GM12872 (cell line): Measurements from ENCODE around the gene AKT3.

Experiments
- TF ChIP-seq, protein P1 (sequence below): IDR thresholded peaks from 3 replicates; pipeline ENCODE4 v1.5.1; 2011; ENCODE audit warnings: low read depth, mild to moderate bottlenecking, low read length, moderate library complexity; ENCODE audit not compliant: insufficient read depth

The AKT3 gene

DNA sequence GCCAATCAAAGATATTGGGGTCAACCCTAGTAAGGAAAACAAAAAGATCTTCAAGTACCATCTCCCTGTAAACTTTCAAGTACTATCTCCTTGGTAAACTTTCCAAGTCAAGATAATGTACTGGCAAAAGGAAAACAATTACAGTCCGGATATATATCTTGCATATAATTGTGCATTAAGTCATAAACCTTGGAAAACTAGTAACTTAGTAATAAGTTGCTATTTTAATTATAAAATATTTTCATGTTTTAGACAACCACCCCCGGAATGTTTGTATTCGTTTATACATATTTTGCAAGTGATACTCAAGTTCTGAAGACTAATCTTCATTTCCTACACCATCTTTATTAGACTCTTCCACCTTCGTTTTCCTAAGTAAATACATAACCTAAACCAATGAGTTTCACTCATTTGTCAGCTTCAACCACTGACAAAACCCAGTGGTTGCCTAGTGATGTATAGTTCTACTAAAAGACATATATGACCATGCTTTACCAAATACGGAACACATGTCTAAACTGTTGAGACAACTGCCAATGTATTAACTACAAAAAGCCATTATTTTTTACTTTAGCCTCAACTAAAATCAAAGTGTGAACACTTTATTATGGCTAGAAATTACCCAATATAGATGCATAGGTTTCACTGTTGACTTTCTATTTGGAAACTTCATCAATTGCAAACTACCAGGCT is 1.7 kb downstream of the AKT3 start:
- TF ChIP-seq, protein P1, sequence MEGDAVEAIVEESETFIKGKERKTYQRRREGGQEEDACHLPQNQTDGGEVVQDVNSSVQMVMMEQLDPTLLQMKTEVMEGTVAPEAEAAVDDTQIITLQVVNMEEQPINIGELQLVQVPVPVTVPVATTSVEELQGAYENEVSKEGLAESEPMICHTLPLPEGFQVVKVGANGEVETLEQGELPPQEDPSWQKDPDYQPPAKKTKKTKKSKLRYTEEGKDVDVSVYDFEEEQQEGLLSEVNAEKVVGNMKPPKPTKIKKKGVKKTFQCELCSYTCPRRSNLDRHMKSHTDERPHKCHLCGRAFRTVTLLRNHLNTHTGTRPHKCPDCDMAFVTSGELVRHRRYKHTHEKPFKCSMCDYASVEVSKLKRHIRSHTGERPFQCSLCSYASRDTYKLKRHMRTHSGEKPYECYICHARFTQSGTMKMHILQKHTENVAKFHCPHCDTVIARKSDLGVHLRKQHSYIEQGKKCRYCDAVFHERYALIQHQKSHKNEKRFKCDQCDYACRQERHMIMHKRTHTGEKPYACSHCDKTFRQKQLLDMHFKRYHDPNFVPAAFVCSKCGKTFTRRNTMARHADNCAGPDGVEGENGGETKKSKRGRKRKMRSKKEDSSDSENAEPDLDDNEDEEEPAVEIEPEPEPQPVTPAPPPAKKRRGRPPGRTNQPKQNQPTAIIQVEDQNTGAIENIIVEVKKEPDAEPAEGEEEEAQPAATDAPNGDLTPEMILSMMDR, result no peak

DNA sequence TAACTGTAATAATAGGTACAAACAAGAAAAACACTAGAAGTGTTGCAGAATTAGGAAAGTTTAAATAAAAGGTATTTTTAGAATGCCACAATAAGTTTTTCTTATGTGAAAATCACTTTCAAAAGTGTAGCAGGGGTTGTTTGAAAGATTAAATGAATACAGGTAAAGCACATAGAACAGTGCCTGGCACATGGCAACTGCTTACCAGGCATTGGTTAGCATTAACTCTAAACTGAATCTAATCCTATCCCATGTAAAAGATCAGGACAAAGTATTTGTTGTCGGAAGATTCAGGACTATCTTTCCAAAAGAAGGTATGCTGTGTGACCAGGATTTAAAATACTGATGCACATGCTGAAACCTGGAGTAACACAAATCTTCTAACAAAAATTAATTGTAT is 3.3 kb downstream of the AKT3 start:
- TF ChIP-seq, protein P1, result no peak

DNA sequence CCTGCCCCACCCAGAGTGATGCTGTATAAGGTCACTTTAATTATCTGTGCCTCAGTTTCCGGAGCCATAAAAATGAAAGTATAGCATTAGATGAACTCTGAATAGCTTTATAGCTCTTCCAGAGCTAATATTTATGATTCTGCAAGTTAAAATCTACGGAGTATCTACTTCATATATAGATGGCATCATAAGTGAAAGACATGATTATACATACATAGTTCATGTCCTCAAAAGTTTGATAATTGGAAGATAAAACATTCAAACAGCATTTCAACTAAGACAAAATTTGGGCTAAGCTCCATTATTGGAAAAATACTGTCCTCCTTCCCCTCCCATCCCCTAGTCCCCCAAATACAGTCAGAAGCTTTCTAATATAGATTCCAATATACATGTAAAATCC is 4.2 kb downstream of the AKT3 start:
- TF ChIP-seq, protein P1, result no peak

DNA sequence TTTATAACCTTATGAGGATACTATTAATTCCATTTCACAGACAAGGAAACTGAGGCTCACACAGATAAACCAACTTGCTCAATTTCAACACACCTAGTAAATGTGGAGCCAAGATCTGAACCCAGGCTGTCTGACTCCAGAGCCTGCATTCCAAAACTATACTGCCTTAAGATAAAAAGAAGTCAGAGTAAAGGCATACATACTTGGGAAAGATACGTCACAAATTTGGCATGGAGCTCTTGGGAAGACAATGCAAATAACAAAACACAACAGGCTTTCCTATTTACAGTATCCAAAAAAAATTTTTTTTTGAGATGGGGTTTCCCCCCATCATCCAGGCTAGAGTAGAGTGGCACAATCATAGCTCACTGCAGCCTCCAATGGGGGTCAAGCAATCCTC is 5.9 kb downstream of the AKT3 start:
- TF ChIP-seq, protein P1, result no peak

DNA sequence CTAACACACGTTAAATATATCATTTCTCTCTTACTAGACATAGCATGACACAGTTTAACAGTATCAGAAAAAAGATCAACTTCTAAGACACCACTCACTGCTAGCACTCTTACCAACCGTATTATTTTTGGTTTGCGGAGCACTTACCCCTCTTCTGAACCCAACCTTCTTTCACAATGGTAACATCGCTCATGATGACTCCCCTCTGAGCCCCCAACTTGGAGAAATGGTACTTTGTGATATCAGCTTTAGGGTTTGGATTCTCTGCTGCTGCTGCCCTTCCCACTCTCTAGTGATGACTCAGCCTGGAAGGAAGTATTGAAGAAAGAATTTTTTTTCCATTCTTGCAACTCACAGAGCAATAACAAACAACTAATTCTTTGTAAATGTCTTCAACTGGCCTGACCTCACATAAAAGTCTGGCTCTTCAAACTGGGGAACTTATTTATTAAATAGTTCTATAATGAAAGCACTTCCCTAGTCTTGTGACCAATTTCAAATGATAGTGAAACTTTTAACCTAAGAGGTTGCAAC is 7.0 kb downstream of the AKT3 start:
- TF ChIP-seq, protein P1, result no peak

DNA sequence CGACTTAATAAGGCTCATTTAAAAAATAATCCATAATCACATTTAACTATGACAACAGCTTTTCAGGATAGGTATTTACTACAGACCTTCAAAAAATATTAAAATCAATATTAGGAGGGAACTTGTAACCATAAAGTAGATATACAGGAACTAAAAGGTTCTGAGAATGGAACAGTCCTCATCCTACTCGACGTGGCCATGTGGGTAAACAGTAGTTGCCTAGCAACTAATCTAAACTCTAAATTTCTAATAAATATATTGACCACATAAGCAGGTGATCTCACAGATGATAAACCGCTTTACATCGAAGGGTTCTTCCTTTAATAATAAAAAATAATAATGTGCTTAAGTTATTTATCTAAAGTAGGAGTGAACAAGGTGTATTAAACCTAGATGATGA is 7.9 kb downstream of the AKT3 start:
- TF ChIP-seq, protein P1, result no peak

DNA sequence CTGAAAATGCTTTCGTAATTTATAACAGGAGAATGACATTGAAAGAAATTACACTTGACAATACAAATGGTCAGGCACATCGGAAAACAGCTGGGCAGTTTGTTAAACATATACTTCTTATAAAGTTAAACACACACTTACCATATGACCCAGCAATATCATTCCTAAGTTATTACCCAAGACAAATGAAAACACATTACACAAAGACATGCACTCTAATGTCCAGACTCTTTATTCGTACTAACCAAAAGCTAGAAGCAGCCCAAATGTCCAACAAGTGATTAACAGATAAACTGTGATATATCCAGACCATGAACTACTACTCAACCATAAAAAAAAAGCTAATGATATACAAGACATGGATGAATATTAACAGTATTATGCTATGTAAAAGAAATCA is 8.5 kb downstream of the AKT3 start:
- TF ChIP-seq, protein P1, result no peak
